Measurements from ENCODE around the gene PRSS56.

GRCh38 chr2:232521959-232522622, 1.9 kb downstream of the PRSS56 start:
- TF ChIP-seq CTCF (IDR thresholded peaks at IDR 0.05) (peak in 1 of 3 donors; percentile 76), POLR2A (IDR thresholded peaks at IDR 0.05) (no peak), POLR2AphosphoS5 (IDR thresholded peaks at IDR 0.05) (no peak)

Measured in breast epithelium (tissue), 3 donors.